Fibroblast of villous mesenchyme (primary cell): Measurements from ENCODE around the gene DDX39A. TPM values are rescaled to one million over a fixed set of nuclear protein-coding genes. Genes with fewer than 3 reads are reported as not detected.

Experiments used
- DNase-seq: peaks from one replicate; pipeline ENCODE4 v3.0.0-alpha.2; 2010; ENCODE audit warnings: low read depth
- H3K4me3 ChIP-seq: 2 replicates; pipeline ENCODE4 v1.5.1; 2011; ENCODE audit warnings: low read depth, mild to moderate bottlenecking, low read length
- CTCF ChIP-seq: IDR thresholded peaks from 2 replicates; pipeline ENCODE4 v1.5.1; 2012; ENCODE audit warnings: low read depth, mild to moderate bottlenecking, low read length; ENCODE audit not compliant: insufficient read depth
- total RNA-seq: library from RNA; depleted of rRNA; stranded (reverse); fragments of >200 nt; gene quantifications from 2 replicates; pipeline ENCODE4 v1.2.3, GENCODE V29; 2012

The DDX39A gene
- total RNA-seq, 1 donor, result 56.6 TPM

GRCh38 chr19:14394167-14394566 lies 25.0 kb downstream of the DDX39A start:
- H3K4me3 ChIP-seq, result no peak overlapping the region
- no peak for DNase-seq
- TF ChIP-seq CTCF, result no peak

GRCh38 chr19:14393329-14393728 lies 25.8 kb downstream of the DDX39A start:
- TF ChIP-seq CTCF, result no peak
- no peak for DNase-seq
- no peak overlapping the region for H3K4me3 ChIP-seq

- no peak overlapping the region for H3K4me3 ChIP-seq
- TF ChIP-seq CTCF, result no peak
- no peak for DNase-seq
These were observed 27.9 kb downstream of the DDX39A start for GRCh38 chr19:14391156-14391821.

- TF ChIP-seq CTCF, result no peak
- no peak for DNase-seq
- no peak overlapping the region for H3K4me3 ChIP-seq
These were observed 28.6 kb downstream of the DDX39A start for GRCh38 chr19:14390548-14390947.

- DNase-seq, result no peak
- H3K4me3 ChIP-seq, result no peak overlapping the region
- no peak for TF ChIP-seq CTCF
These were observed 33.6 kb downstream of the DDX39A start for GRCh38 chr19:14385492-14385891.

- peak; percentile 19 for TF ChIP-seq CTCF
- H3K4me3 ChIP-seq, result peak overlapping the region; percentile 38
- DNase-seq, result peak; percentile 64
These were observed 35.2 kb downstream of the DDX39A start for GRCh38 chr19:14383661-14384555.
